Measurements from ENCODE around the gene SLC4A2.

The SLC4A2 gene

DNA sequence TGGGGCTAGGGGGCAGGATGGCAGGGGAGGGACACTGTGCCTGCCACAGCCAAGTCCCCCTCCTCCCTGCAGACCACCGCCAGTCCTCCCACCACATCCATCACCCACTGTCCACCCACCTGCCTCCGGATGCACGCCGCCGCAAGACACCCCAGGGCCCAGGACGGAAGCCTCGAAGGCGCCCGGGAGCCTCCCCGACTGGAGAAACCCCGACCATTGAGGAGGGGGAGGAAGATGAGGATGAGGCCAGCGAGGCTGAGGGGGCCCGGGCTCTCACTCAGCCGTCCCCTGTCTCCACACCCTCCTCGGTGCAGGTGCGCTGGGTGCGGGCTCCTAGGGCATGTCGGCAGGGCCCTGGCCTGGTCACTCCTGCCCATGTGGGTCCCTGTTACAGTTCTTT lies 5.1 kb downstream of the SLC4A2 start:
- no peak for DNase-seq (ENCODE audit: low read depth)

DNA sequence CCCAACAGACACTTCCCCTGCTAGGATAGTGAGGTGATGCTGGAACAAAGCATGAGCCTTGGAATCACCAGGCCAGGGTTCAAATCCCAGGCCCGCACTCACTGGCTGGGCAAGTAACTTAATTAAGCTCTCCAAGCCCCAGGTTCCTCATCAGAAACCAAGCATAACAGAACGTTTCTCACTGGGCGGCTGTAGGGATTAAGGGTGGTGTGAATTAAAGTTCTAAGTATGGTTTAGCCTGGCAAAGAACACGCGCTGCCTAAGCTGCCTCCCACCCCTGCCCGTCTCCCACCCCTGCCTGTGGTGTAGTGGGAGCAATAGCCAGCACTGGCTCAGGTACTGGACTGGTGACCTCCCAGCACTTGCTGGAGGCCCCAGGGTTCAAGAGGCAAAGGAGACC lies 5.6 kb downstream of the SLC4A2 start:
- no peak for DNase-seq (ENCODE audit: low read depth)

DNA sequence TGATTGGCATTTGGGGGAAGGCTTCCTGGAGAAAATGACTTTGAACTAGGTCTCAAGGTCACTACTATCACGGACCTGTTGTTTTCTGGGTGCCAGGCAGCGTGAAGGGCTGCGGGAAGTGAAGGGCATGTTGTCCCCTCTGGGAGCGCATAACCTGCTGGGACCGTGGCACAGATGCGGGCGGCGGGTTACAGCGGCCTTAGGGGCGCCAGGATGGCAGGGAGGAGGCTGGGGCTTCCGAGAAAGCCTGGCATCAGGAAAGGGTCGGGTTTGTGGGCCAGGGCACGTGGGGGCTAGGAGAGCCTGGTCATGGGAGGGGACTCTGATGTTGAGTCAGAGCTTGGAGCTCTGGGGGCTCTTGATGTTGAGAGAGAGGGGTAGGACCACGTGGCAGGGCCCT lies 6.1 kb downstream of the SLC4A2 start:
- no peak for DNase-seq (ENCODE audit: low read depth)

DNA sequence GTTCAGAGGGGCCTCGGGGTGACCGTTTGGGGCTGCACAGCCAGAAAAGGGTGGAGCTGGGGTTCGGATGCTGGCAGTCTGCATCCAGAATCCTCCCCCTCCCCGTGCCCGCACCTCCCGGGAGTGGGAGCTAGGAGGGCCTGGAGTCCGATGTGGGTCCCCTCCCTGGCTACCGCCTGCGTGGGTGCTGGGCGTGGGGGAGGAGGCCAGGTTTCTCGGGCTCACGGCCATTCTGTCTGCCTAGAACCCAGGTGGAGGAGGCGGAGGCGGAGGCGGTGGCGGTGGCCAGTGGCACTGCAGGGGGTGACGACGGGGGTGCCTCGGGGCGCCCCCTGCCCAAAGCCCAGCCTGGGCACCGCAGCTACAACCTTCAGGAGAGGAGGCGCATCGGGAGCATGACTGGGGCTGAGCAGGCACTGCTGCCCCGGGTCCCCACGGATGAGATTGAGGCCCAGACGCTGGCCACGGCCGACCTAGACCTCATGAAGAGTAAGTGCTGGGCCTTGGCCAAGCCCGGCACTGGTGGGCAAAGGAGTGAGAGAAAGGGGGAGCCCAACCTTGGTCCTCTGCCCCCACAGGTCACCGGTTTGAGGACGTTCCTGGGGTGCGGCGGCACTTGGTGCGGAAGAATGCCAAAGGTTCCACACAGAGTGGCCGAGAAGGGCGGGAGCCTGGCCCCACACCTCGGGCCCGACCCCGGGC lies 7.0 kb downstream of the SLC4A2 start:
- no peak for DNase-seq (ENCODE audit: low read depth)

DNA sequence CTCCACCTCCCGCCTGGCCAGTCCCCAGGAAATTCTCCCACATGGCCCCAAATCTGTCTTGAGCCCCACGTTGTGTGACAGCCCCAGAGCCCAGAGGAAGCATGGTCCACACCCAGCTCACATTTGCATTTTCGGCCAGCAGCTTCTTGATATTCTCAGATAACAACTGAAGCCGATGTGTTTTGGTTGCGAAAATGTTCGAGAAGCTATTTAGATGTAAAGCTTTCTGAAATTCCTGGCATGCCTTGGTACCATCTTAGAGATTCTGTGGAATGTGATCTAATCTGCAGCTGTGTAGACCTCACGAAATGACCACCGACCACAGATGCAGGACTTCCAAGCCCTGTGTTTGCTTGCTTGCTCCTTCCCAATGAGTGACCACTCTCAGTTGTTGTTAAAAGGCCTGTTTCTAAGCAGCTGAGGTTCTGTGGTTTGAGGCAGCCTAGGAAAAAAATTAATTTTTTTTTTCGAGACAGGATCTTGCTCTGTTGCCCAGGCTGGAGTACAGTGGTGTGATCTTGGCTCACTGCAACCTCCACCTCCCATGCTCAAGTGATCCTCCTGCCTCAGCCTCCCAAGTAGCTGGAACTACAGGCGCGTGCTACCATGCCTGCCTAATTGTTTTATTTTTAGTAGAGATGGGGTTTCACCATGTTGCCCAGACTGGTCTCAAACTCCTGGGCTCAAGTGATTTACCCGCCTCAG lies 8.8 kb downstream of the SLC4A2 start:
- no peak for DNase-seq (ENCODE audit: low read depth)

DNA sequence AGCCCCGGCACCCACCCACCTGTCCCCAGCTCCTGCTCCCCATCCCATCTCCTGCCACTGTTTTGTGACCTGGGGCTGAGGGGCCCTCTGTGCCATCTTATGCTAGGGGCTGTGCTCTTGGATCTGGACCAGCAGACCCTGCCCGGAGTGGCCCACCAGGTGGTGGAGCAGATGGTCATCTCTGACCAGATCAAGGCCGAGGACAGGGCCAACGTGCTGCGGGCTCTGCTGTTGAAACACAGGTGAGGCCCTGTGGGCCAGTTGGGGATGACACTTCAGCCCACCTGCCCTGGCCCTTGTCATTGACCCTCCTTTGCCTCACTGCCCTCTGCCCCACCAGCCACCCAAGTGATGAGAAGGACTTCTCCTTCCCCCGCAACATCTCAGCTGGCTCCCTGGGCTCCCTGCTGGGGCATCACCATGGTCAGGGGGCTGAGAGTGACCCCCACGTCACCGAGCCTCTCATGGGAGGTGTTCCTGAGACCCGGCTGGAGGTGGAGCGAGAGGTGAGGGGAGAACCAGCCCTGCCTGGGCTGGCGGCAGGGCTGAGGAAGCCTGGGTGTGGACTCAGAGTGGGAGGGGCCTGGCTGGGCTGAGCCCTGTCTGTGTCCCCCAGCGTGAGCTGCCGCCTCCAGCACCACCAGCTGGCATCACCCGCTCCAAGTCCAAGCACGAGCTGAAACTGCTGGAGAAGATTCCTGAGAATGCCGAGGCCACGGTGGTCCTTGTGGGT lies 10.6 kb downstream of the SLC4A2 start:
- DNase-seq (ENCODE audit: low read depth) = no peak

DNA sequence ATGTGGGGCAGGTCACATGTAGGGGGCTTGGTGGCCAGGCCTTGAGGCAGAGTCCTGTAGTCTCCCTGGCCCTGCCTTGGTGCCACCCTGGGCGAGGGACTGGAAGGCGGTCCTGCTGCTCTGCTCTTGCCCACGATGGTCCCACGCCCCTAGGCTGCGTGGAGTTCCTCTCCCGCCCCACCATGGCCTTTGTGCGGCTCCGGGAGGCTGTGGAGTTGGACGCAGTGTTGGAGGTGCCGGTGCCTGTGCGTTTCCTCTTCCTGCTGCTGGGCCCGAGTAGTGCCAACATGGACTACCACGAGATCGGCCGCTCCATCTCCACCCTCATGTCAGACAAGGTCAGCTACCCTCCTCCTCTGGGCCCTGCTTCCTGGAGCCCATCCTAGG lies 11.2 kb downstream of the SLC4A2 start:
- no peak for DNase-seq (ENCODE audit: low read depth)

DNA sequence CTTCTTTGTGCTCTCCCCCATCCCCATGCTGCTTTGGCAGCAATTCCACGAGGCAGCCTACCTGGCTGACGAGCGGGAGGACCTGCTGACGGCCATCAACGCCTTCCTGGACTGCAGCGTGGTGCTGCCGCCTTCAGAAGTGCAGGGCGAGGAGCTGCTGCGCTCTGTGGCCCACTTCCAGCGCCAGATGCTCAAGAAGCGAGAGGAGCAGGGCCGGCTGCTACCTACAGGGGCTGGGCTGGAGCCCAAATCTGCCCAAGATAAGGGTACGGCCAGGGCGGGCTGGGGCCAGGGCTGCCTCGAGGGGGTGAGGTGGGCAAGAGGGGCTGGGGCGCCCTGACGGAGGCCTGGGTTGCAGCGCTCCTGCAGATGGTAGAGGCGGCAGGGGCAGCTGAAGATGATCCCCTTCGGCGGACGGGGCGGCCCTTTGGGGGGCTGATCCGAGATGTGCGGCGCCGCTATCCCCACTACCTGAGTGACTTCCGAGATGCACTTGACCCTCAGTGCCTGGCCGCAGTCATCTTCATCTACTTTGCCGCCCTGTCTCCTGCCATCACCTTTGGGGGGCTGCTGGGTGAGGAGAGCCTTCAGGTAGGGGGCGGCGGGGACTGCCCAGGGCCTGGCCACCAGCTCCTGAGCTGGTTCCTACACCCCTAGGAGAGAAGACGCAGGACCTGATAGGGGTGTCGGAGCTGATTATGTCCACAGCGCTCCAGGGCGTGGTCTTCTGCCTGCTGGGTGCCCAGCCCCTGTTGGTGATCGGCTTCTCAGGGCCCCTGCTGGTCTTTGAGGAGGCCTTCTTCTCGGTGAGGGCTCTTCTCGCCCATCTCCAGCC lies 11.9 kb downstream of the SLC4A2 start:
- DNase-seq (ENCODE audit: low read depth) = no peak

DNA sequence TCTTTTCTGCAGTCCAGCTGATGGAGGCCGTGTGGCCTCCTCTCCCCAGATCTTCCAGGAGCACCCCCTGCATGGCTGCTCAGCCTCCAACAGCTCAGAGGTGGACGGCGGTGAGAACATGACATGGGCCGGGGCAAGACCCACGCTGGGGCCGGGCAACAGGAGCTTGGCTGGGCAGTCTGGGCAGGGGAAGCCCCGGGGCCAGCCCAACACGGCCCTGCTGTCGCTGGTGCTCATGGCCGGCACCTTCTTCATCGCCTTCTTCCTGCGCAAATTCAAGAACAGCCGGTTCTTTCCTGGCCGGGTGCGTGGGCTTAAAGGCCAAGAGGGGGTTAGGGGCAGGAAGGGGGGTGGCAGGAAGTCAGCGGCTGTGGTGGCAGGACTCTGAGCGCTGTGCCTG lies 14.6 kb downstream of the SLC4A2 start:
- no peak for DNase-seq (ENCODE audit: low read depth)

DNA sequence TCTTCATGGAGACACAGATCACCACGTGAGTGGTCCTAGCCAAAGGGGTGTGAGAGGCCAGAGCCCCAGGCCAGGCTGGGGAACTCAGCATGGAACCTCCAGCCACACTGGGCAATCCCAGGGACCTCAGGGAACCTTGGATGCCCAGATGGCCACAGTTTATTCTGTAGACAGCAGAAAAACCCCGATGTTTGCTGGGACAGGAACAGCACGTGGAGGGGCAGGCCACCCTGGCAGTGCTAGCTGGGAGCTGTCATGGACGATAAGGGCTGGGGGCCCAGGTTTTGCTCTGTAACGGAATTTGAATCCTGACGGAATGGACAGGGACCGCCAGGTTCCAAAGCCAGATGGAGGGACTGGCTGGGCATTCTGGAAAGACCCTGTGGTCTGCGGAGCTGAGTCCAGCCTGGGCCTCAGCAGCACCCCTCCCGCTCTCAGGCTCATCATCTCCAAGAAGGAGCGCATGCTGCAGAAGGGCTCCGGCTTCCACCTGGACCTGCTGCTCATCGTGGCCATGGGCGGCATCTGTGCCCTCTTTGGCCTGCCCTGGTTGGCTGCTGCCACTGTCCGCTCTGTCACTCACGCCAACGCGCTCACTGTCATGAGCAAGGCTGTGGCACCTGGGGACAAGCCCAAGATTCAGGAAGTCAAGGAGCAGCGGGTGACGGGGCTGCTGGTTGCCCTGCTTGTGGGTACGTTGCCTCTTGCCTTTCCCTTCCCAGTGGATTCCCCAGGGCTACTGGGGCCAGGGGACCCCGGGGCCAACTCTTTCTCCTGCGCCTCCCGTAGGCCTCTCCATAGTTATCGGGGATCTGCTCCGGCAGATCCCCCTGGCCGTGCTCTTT lies 15.7 kb downstream of the SLC4A2 start:
- no peak for DNase-seq (ENCODE audit: low read depth)

DNA sequence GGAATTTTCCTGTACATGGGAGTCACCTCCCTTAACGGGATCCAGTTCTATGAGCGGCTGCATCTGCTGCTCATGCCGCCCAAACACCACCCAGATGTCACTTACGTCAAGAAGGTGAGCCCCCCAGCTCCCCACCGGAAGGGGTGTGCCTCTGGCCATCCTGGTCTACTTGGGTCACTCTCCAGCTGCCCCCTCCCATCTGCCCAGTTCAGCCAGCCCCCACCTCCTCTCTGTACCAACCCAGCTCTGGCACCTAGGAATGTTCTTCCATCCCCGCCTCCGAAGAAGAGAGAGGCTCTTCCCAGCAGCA lies 16.2 kb downstream of the SLC4A2 start:
- DNase-seq (ENCODE audit: low read depth) = no peak

DNA sequence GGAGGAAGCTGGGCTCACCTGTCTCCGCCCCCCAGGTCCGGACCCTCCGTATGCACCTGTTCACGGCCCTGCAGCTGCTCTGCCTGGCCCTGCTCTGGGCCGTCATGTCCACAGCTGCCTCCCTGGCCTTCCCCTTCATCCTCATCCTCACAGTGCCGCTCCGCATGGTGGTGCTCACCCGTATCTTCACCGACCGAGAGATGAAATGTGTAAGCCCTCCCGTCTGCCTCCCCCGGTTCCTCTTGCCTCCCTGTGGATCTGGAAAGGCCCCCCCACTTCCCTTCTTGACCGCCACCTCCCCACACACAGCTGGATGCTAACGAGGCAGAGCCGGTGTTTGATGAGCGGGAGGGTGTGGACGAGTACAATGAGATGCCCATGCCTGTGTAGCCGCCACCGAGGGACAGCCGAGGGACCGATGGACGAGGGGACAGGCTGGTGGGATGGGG lies 16.6 kb downstream of the SLC4A2 start:
- DNase-seq (ENCODE audit: low read depth) = no peak

DNA sequence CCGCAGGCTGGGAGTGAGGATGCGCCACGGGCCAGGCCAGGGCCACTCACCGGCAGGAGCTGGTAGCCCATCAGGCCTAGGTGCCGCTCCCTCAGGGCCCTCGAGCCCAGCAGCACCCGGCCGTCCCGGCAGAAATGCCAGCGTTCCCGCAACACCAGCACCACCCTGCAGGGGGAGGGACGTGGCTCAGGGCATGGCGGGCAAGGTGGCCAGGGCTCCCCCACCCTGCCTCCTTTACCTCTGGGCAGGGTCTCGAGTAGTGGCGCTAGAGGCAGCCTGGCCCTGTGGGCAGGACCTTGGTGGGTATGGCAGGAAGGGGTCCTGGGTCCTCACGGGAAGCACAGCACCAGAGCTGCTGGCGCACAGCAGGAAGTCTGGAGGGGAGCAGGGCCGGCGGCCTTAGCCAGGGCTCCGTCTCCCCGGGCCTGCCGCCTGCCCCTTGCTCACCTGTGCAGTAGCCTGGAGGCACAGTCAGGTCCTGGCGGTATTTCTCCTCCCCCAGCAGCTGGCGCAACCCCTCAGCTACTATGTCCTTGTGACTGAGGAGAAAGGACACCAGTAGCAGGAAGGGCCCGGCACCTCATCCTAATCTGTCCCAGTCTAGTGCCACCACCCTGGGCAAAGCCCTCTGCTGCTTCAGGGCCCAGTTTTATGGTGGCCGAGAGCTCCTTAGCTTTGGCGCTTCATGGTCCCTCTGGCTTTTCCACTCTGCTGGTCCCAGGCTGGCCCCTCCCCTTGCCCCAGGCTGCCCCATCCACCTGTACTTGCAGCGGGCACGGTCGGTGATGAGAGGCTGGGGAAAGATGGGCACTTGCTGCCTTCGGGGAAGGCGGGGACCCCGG lies 17.7 kb downstream of the SLC4A2 start:
- DNase-seq (ENCODE audit: low read depth) = no peak

DNA sequence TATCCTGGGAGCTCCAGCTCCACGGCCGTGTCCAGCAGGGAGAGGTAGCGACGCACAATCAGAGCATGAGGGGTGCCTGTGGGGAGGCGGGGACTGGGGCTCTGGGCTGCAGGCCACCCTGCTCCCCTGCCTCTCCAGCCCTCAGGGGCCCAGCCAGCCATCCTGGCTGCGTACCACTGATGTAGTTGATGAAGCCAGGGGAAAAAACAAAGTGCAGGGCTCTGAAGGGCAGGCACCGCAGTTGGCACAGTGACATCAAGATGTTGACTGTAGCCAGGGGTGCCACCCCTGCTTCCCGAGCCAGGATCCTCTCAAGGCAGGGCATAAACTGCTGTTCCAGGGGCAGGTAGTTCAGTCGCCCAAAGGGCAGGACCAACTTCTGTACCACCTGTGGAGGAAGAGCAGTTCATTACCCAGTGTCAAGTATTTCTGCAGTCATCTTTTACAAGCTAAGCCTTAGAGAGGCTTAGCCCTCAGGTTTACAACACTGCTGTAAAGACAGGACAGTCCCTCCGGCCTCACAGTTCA lies 18.4 kb downstream of the SLC4A2 start:
- no peak for DNase-seq (ENCODE audit: low read depth)

DNA sequence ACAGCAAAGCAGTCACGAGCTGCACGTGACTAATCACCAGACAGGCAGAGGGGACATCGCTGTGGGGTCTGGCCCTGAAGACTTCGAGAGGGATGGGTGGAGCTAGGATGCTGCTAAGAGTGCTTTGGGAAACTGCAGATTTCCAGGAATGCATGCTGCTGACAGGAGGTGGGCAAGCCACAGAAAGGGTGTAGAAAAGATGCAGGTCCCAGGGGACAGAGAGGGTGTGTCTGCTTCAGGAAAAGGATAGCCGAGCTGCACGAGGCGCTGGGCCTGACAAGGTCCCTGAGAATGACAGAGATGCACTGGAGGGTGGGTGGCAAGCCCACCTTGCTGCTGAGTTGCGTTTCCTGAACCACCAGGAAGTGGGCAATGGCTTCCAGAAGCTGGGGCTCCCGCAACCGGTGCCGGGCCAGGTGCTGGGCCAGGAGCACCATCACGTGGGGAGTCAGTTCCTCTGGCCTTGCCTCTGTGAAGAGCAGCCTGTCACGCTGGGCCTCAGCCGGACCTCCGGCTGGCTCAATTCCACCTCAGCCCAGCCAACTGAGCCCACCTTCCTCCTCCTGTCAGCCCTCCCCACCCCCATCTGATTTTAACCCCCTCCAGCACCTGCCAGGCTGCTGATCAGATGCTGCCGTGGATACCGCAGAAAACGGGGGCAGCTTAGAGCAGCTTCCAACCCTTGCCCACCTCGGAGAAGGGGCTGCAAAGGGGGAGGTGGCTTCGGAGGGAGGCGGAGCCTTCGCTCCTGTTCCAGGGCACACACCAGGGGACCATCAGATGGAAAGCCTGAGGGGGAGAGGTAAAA lies 19.0 kb downstream of the SLC4A2 start:
- no peak for DNase-seq (ENCODE audit: low read depth)

DNA sequence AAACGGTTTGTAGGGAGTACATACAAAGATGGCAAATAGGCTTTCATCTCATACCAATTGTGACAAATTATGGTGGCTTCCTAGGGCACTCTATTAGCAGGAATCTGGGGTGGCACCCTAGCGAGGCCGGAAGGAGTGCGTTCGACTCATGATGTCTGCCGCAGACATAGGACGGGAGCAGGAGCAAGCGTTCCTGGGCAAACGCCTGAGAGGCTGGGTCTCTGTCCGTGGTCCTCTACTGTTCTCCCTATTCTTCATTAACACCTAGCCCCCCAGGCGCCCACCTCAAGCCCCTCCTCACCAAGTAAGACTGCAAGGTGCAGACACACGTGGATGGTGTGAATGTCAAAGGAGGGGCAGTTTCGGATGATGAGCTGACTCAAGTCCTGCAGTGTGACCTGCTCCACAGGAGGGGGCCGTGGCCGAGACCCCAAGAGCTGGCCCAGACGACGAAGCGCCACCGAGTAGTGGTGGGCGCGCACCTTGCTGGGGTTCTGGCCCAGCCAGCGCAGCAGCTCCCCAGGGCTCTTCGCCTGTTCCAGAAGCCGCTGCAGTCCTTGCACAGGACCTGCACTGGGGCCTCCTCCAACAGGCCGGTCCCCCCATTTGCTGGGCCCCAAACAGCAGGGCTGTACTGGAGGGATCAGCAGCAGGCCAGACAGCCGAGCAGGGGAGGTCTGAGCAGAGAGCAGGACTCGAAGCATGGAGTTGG lies 20.0 kb downstream of the SLC4A2 start:
- DNase-seq (ENCODE audit: low read depth) = no peak

DNA sequence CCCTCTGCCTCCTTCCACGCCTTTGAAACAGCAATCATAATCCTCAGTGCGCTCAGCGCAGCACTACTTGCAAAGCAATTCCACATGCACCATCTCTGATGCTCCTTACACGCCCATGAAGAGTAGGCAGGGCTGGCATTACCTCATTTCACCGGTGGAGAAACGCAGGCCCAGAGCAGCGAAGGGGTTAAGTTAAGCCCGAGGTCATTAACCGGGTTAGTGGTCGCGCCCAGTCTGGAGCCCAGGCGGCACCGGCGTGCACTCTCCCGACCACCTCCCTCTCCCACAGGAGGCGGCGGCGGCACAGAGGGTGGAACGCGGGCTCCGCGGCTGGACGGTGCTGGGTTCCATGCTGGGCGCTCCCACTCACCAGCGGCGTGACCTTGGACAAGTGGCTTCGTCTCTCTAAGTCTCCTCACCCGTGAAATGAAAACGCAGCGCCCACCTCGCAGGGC lies 20.7 kb downstream of the SLC4A2 start:
- DNase-seq (ENCODE audit: low read depth) = no peak

DNA sequence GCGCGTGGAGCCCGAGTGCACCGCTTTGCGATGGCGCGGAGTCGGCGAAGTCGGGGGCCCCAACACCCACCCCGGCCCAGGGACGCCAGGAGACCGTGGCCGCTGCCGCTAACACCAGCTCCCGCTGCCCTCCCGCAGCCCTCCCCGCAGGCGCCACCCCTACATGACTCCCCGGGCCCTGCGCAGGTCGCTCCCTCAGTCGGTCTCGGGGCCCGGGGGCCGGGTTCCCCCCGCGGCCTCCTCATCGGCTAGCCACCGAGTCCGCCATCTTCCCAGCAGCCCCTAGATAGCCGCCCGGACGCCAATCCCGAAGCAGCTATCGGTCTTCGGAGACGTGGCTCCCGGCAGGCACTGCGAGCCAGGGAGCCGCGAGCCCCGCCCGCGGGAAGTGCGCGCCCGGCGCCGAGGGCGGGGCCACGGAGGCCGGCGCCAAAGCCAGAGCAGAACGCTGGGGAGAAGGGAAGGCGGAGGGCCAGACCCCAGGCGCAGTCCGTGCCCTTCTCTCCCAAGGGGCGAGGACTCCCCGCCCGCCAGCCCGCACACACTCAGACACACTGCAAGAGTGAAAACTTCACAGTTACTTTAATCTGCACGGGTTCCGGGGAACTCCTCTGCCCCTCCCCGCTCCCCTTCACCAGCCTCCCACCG lies 21.3 kb downstream of the SLC4A2 start, which contains the start of gene FASTK:
FASTK (minus strand) TSS at position 288 of the 648 bp plus-strand sequence; CDS start at position 245, 43 bp downstream.
- DNase-seq (ENCODE audit: low read depth) = peak; percentile 87
